Measurements from ENCODE around the gene LRRTM4. TPM values are rescaled to one million over a fixed set of nuclear protein-coding genes. Genes with fewer than 3 reads are reported as not detected.

Gene LRRTM4
- total RNA-seq, 1 donor from 2014 or later, result 1.3 TPM

- no peak for DNase-seq (ENCODE audit: low spot score)
- intact Hi-C loops (cut with DNase I), result no loop called here
These were observed 186.2 kb downstream of the LRRTM4 start for GRCh38 chr2:77336013-77336412.

- no peak for DNase-seq (ENCODE audit: low spot score)
- intact Hi-C loops (cut with DNase I), result no loop called here
These were observed 193.8 kb downstream of the LRRTM4 start for GRCh38 chr2:77328134-77328931.

- intact Hi-C loops (cut with DNase I), result no loop called here
- no peak for DNase-seq (ENCODE audit: low spot score)
These were observed 196.8 kb downstream of the LRRTM4 start for GRCh38 chr2:77325395-77325794.

- intact Hi-C loops (cut with DNase I), result no loop called here
- no peak for DNase-seq (ENCODE audit: low spot score)
These were observed 199.7 kb downstream of the LRRTM4 start for GRCh38 chr2:77322431-77322830.

GRCh38 chr2:77314721-77315120 is 207.5 kb downstream of the LRRTM4 start:
- DNase-seq (ENCODE audit: low spot score), result no peak
- intact Hi-C loops (cut with DNase I), result no loop called here

GRCh38 chr2:77310416-77310815 is 211.8 kb downstream of the LRRTM4 start:
- no peak for DNase-seq (ENCODE audit: low spot score)
- intact Hi-C loops (cut with DNase I), result no loop called here

GRCh38 chr2:77309725-77310124 is 212.5 kb downstream of the LRRTM4 start:
- intact Hi-C loops (cut with DNase I), result no loop called here
- no peak for DNase-seq (ENCODE audit: low spot score)

- intact Hi-C loops (cut with DNase I), result no loop called here
- no peak for DNase-seq (ENCODE audit: low spot score)
These were observed 220.7 kb downstream of the LRRTM4 start for GRCh38 chr2:77301441-77301840.

GRCh38 chr2:77296791-77297190 is 225.4 kb downstream of the LRRTM4 start:
- intact Hi-C loops (cut with DNase I), result no loop called here
- DNase-seq (ENCODE audit: low spot score), result no peak

GRCh38 chr2:77294474-77294873 is 227.7 kb downstream of the LRRTM4 start:
- intact Hi-C loops (cut with DNase I), result no loop called here
- DNase-seq (ENCODE audit: low spot score), result no peak

GRCh38 chr2:77284353-77284752 is 237.8 kb downstream of the LRRTM4 start:
- intact Hi-C loops (cut with DNase I), result no loop called here
- no peak for DNase-seq (ENCODE audit: low spot score)

GRCh38 chr2:77271262-77271661 is 250.9 kb downstream of the LRRTM4 start:
- DNase-seq (ENCODE audit: low spot score), result no peak
- intact Hi-C loops (cut with DNase I), result no loop called here

GRCh38 chr2:77270433-77270832 is 251.7 kb downstream of the LRRTM4 start:
- intact Hi-C loops (cut with DNase I), result no loop called here
- DNase-seq (ENCODE audit: low spot score), result no peak

- DNase-seq (ENCODE audit: low spot score), result no peak
- intact Hi-C loops (cut with DNase I), result no loop called here
These were observed 253.6 kb downstream of the LRRTM4 start for GRCh38 chr2:77268626-77269025.

GRCh38 chr2:77232909-77233425 is 289.2 kb downstream of the LRRTM4 start:
- no peak for DNase-seq (ENCODE audit: low spot score)
- intact Hi-C loops (cut with DNase I), result no loop called here

GRCh38 chr2:77228391-77228790 is 293.8 kb downstream of the LRRTM4 start:
- no peak for DNase-seq (ENCODE audit: low spot score)

GRCh38 chr2:77210725-77211124 is 311.5 kb downstream of the LRRTM4 start:
- DNase-seq (ENCODE audit: low spot score), result no peak
- intact Hi-C loops (cut with DNase I), result no loop called here

More at GRCh38 chr2:77228391-77228790, 293.8 kb downstream of the LRRTM4 start:
- intact Hi-C loops (cut with DNase I), result no loop called here

GRCh38 chr2:77207331-77207730 is 314.8 kb downstream of the LRRTM4 start:
- DNase-seq (ENCODE audit: low spot score), result no peak
- intact Hi-C loops (cut with DNase I), result no loop called here

GRCh38 chr2:77201755-77202154 is 320.4 kb downstream of the LRRTM4 start:
- intact Hi-C loops (cut with DNase I), result no loop called here
- DNase-seq (ENCODE audit: low spot score), result no peak

- no peak for DNase-seq (ENCODE audit: low spot score)
- intact Hi-C loops (cut with DNase I), result no loop called here
These were observed 322.8 kb downstream of the LRRTM4 start for GRCh38 chr2:77199411-77199810.

- intact Hi-C loops (cut with DNase I), result no loop called here
- DNase-seq (ENCODE audit: low spot score), result no peak
These were observed 328.2 kb downstream of the LRRTM4 start for GRCh38 chr2:77193858-77194448.
